Caco-2 (cell line): ENCODE measurements around the gene MON1A. TPM values are rescaled to one million over a fixed set of nuclear protein-coding genes. Genes with fewer than 3 reads are reported as not detected.

Experiments
- BruUV-seq: library from RNA; stranded (reverse); fragments of 400-500 nt; replicated peaks from 2 replicates; lab custom pipeline; 2021; lab: Mats Ljungman, UMichigan
- CTCF ChIA-PET: fragments of 300-600 bp; sonication (Branson Sonifier 250); formaldehyde crosslinking; loops from one replicate; lab custom pipeline; 2022; ENCODE audit warnings: antibody characterized with exemption; lab: Charles Lee
- POLR2A ChIA-PET: fragments of 300-600 bp; sonication (Branson Sonifier 250); formaldehyde crosslinking; loops from one replicate; lab custom pipeline; 2022; ENCODE audit warnings: antibody characterized with exemption; lab: Charles Lee
- DNase-seq, 2 experiments: peaks; one replicate each; pipeline versions ENCODE4 v3.0.0 to v3.0.0-alpha.2; 2020 to 2022
- H3K27me3 ChIP-seq: replicated peaks from 2 replicates; pipeline ENCODE4 v1.6.0; 2011; ENCODE audit warnings: low read length; ENCODE audit not compliant: control insufficient read depth, insufficient read depth
- H3K36me3 ChIP-seq: 2 replicates; pipeline ENCODE4 v1.5.1; 2011; ENCODE audit warnings: low read length; ENCODE audit not compliant: control insufficient read depth, insufficient read depth
- H3K4me1 ChIP-seq: fragments of 250-450 bp; sonication (Bioruptor Pico); 2 replicates; pipeline ENCODE4 v1.5.1; 2020; ENCODE audit warnings: mild to moderate bottlenecking
- H3K4me3 ChIP-seq: 2 replicates; pipeline ENCODE4 v1.5.1; 2011; ENCODE audit warnings: low read depth, mild to moderate bottlenecking, control low read depth, low read length
- H3K9me3 ChIP-seq: fragments of 250-450 bp; sonication (Bioruptor Pico); 2 replicates; pipeline ENCODE4 v1.5.1; 2020; ENCODE audit warnings: mild to moderate bottlenecking, moderate library complexity
- H3K27ac Mint-ChIP-seq: one replicate; pipeline ENCODE4 v1.8.0; 2022; ENCODE audit warnings: mixed read lengths; ENCODE audit not compliant: unreplicated experiment
- H3K27me3 Mint-ChIP-seq: one replicate; pipeline ENCODE4 v1.8.0; 2022; ENCODE audit warnings: mixed read lengths; ENCODE audit not compliant: insufficient read depth, unreplicated experiment
- H3K36me3 Mint-ChIP-seq: one replicate; pipeline ENCODE4 v1.8.0; 2022; ENCODE audit warnings: mild to moderate bottlenecking, mixed read lengths; ENCODE audit not compliant: insufficient read depth, unreplicated experiment
- H3K4me1 Mint-ChIP-seq: one replicate; pipeline ENCODE4 v1.8.0; 2022; ENCODE audit warnings: low read depth, mixed read lengths; ENCODE audit not compliant: unreplicated experiment
- H3K4me3 Mint-ChIP-seq: one replicate; pipeline ENCODE4 v1.8.0; 2022; ENCODE audit warnings: mild to moderate bottlenecking, moderate library complexity, mixed read lengths; ENCODE audit not compliant: unreplicated experiment
- H3K9me3 Mint-ChIP-seq: one replicate; pipeline ENCODE4 v1.8.0; 2022; ENCODE audit warnings: mixed read lengths; ENCODE audit not compliant: unreplicated experiment
- CTCF ChIP-seq, 2 experiments: fragments of 200-600 bp in 1 of 2; IDR thresholded peaks; 1 replicate in 1 of 2; 2 replicates in 1 of 2; pipeline versions ENCODE4 v1.5.1 to v1.8.0; 2011 to 2022; ENCODE audit warnings: antibody characterized with exemption in 1 of 2, control low read depth in 1 of 2, inconsistent platforms in 1 of 2, low read depth in 1 of 2, low read length in 1 of 2, mild to moderate bottlenecking in 1 of 2, moderate library complexity in 1 of 2; ENCODE audit not compliant: insufficient read depth in 1 of 2, severe bottlenecking in 1 of 2, unreplicated experiment in 1 of 2
- intact Hi-C: fragments of 100-400 bp; cut with micrococcal nuclease; formaldehyde crosslinking; loops from one replicate; pipeline ENCODE4 v1.10.0; 2022; ENCODE audit not compliant: unreplicated experiment
- total RNA-seq: library from RNA; stranded (reverse); gene quantifications from 2 replicates; pipeline ENCODE4 v1.2.3, GENCODE V29; 2022

The MON1A gene
- total RNA-seq, 1 experiment from 2014 or later = 7.7 TPM

- CTCF ChIA-PET = no interaction called here
These were observed 12.9 kb downstream of the MON1A start for GRCh38 chr3:49916686-49917085.

GRCh38 chr3:49914906-49915305 is 14.7 kb downstream of the MON1A start:
- intact Hi-C loops = no loop called here
- BruUV-seq = no TSS peak
- TF ChIP-seq CTCF (IDR thresholded peaks at IDR 0.05; ENCODE audit: insufficient read depth in 1 of 2, low read depth in 1 of 2, low read length in 1 of 2, severe bottlenecking in 1 of 2, unreplicated experiment in 1 of 2) = no peak
- Mint-ChIP-seq H3K27me3 (no peaks in the 10 kb centered on the region), H3K27ac (no peak overlapping the region), H3K4me1 (no peaks in the 10 kb centered on the region), H3K4me3 (no peak overlapping the region), H3K36me3 (no peaks in the 10 kb centered on the region), H3K9me3 (no peaks in the 10 kb centered on the region)
- CTCF ChIA-PET = interaction anchor here (0.9 kb wide), 1 partner anchor 14 kb away, joined by 3 read pairs; the partner anchor contains the start of gene MON1A
- H3K4me3 ChIP-seq = no peak overlapping the region
- H3K27me3 ChIP-seq = no peaks in the 10 kb centered on the region
- POLR2A ChIA-PET = interaction anchor here (1.6 kb wide), 1 partner anchor 15 kb away, joined by 14 read pairs; the partner anchor contains the start of gene MON1A
- no peaks in the 10 kb centered on the region for H3K9me3 ChIP-seq
- peaks cover 11% of the 10 kb centered on the region for H3K4me1 ChIP-seq
- H3K36me3 ChIP-seq = no peaks in the 10 kb centered on the region
- DNase-seq = no peak

More at GRCh38 chr3:49916686-49917085, 12.9 kb downstream of the MON1A start:
- H3K27me3 Mint-ChIP-seq = no peaks in the 10 kb centered on the region
- no peaks in the 10 kb centered on the region for H3K9me3 Mint-ChIP-seq
- no TSS peak for BruUV-seq
- H3K4me3 ChIP-seq = no peak overlapping the region
- H3K4me3 Mint-ChIP-seq = no peak overlapping the region
- H3K4me1 ChIP-seq = peaks cover 11% of the 10 kb centered on the region
- H3K9me3 ChIP-seq = no peaks in the 10 kb centered on the region
- POLR2A ChIA-PET = interaction anchor here (1.0 kb wide), 1 partner anchor 47 kb away, joined by 3 read pairs; no protein-coding TSS in a partner anchor
- intact Hi-C loops = no loop called here
- H3K36me3 Mint-ChIP-seq = no peaks in the 10 kb centered on the region
- H3K4me1 Mint-ChIP-seq = no peaks in the 10 kb centered on the region
- DNase-seq = no peak
- no peaks in the 10 kb centered on the region for H3K27me3 ChIP-seq
- H3K36me3 ChIP-seq = no peaks in the 10 kb centered on the region
- no peak for TF ChIP-seq CTCF (IDR thresholded peaks at IDR 0.05; ENCODE audit: insufficient read depth in 1 of 2, low read depth in 1 of 2, low read length in 1 of 2, severe bottlenecking in 1 of 2, unreplicated experiment in 1 of 2)
- no peak overlapping the region for H3K27ac Mint-ChIP-seq

- CTCF ChIA-PET = interaction anchor here (2.1 kb wide), 1 partner anchor 16 kb away, joined by 7 read pairs; the partner anchor contains the start of gene MON1A
These were observed 16.7 kb downstream of the MON1A start for GRCh38 chr3:49912881-49913281.

More at GRCh38 chr3:49912881-49913281, 16.7 kb downstream of the MON1A start:
- DNase-seq = no peak
- H3K27ac Mint-ChIP-seq = no peak overlapping the region
- H3K4me3 ChIP-seq = no peak overlapping the region
- no peaks in the 10 kb centered on the region for H3K27me3 Mint-ChIP-seq
- H3K4me3 Mint-ChIP-seq = no peak overlapping the region
- H3K9me3 Mint-ChIP-seq = no peaks in the 10 kb centered on the region
- H3K9me3 ChIP-seq = no peaks in the 10 kb centered on the region
- H3K4me1 Mint-ChIP-seq = no peaks in the 10 kb centered on the region
- no peaks in the 10 kb centered on the region for H3K36me3 Mint-ChIP-seq
- no peak for TF ChIP-seq CTCF (IDR thresholded peaks at IDR 0.05; ENCODE audit: insufficient read depth in 1 of 2, low read depth in 1 of 2, low read length in 1 of 2, severe bottlenecking in 1 of 2, unreplicated experiment in 1 of 2)
- H3K4me1 ChIP-seq = peaks cover 23% of the 10 kb centered on the region
- H3K27me3 ChIP-seq = no peaks in the 10 kb centered on the region
- intact Hi-C loops = no loop called here
- POLR2A ChIA-PET = no interaction called here
- no TSS peak for BruUV-seq
- no peaks in the 10 kb centered on the region for H3K36me3 ChIP-seq
